ENCODE data around the gene DENND5A.

DNA sequence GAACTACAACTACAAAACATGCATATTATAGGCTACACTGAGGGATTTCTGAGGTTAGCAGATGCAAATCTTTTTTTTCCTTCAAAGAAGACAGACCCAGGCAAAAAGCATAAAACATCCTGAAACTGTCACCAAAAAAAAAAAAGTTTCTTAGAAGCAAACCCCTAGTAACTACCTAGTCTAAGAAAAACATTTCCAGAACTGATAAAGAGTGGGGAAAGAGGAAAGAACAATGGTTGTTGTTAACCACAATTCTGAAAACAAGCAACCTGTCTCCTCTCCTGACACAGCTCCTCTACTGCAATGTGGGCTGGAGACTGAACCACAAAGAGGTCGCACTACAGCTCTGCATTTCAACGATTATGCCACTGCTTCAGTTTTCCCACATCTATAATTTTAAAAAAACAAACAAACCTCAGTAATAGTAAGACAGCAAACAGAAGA is 15.0 kb downstream of the DENND5A start:
- TF ChIP-seq, protein P1, sequence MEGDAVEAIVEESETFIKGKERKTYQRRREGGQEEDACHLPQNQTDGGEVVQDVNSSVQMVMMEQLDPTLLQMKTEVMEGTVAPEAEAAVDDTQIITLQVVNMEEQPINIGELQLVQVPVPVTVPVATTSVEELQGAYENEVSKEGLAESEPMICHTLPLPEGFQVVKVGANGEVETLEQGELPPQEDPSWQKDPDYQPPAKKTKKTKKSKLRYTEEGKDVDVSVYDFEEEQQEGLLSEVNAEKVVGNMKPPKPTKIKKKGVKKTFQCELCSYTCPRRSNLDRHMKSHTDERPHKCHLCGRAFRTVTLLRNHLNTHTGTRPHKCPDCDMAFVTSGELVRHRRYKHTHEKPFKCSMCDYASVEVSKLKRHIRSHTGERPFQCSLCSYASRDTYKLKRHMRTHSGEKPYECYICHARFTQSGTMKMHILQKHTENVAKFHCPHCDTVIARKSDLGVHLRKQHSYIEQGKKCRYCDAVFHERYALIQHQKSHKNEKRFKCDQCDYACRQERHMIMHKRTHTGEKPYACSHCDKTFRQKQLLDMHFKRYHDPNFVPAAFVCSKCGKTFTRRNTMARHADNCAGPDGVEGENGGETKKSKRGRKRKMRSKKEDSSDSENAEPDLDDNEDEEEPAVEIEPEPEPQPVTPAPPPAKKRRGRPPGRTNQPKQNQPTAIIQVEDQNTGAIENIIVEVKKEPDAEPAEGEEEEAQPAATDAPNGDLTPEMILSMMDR (conservative IDR thresholded peaks at IDR 0.05; ENCODE audit: low read length): no peak
- no peak for TF ChIP-seq EZH2phosphoT487 (IDR thresholded peaks at IDR 0.05; ENCODE audit: borderline replicate concordance, low read depth, low read length)
